Mucosa of rectum (tissue), 2 donors: ENCODE measurements around the gene C10orf67.
"Not testable (repeated sequence)": the region's sequence is repeated elsewhere in the genome, so short reads cannot be mapped to it uniquely, and the experiment has no call there.

Experiments
- H3K27ac ChIP-seq, 2 donors: one replicate each; pipeline ENCODE4 v1.7.0; 2013; ENCODE audit warnings: inconsistent platforms in 2 of 2, low read depth in 2 of 2, low read length in 2 of 2
- H3K27me3 ChIP-seq, 2 donors: one replicate each; pipeline ENCODE4 v1.7.0; 2013; ENCODE audit warnings: low read length in 2 of 2; ENCODE audit not compliant: control insufficient read depth in 2 of 2, insufficient read depth in 2 of 2
- H3K36me3 ChIP-seq, 2 donors: one replicate each; pipeline ENCODE4 v1.7.0; 2013; ENCODE audit warnings: low read length in 2 of 2; ENCODE audit not compliant: control insufficient read depth in 2 of 2, insufficient read depth in 2 of 2
- H3K4me1 ChIP-seq, 2 donors: one replicate each; pipeline ENCODE4 v1.7.0; 2013; ENCODE audit warnings: low read length in 2 of 2, mild to moderate bottlenecking in 1 of 2; ENCODE audit not compliant: control insufficient read depth in 2 of 2, insufficient read depth in 2 of 2
- H3K4me3 ChIP-seq, 2 donors: one replicate each; pipeline ENCODE4 v1.7.0; 2013; ENCODE audit warnings: low read length in 2 of 2
- H3K9ac ChIP-seq, 2 donors: one replicate each; pipeline ENCODE4 v1.7.0; 2013; ENCODE audit warnings: low read length in 2 of 2, low read depth in 1 of 2, mild to moderate bottlenecking in 1 of 2
- H3K9me3 ChIP-seq, 2 donors: one replicate each; pipeline ENCODE4 v1.7.0; 2013; ENCODE audit warnings: low read length in 2 of 2; ENCODE audit not compliant: control insufficient read depth in 2 of 2
- donor health status: healthy.
- donor health status: Normal muscosa, but diverticular disease.

C10orf67 gene

DNA sequence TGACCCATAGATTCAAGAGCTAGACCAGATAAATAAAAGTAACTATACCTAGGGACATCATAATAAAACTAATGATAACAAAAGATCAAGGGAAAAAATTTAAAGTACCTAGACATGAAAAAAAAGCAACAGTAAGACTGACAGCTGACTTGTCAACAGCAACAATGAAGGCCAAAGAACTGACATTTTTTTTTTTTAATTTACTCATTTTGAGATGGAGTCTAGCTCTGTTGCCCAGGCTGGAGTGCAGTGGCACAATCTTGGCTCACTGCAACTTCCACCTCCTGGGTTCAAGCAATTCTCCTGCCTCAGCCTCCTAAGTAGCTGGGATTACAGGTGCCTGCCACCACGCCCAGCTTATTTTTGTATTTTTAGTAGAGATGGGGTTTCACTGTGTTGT lies 102.8 kb downstream of the C10orf67 start:
- not testable (repeated sequence) for H3K36me3 ChIP-seq, H3K9ac ChIP-seq, H3K27ac ChIP-seq, H3K27me3 ChIP-seq, H3K9me3 ChIP-seq, H3K4me3 ChIP-seq, H3K4me1 ChIP-seq

DNA sequence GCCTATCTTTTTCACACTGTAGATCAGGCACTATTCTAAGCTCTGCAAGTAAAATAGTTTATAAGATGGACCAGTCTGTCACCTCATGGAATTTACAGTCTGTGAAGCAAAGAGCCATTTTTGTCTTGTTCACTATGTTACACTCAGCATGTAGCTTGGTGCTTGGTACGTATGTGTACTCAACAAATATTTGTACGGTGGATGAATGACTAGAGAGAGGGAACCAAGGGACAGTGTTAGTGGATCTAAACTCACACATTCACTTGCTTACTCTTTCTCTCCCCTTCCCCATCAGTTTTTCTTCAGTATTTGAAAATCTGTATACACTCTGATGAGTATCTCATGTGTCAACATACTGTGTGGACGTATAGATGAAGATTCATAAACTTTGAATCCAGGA lies 106.6 kb downstream of the C10orf67 start:
- H3K4me3 ChIP-seq = no peak overlapping the region
- H3K9ac ChIP-seq = no peak overlapping the region
- H3K27ac ChIP-seq = no peak overlapping the region
- no peaks in the 10 kb centered on the region for H3K36me3 ChIP-seq
- no peaks in the 10 kb centered on the region for H3K9me3 ChIP-seq
- no peaks in the 10 kb centered on the region for H3K4me1 ChIP-seq
- no peaks in the 10 kb centered on the region for H3K27me3 ChIP-seq

DNA sequence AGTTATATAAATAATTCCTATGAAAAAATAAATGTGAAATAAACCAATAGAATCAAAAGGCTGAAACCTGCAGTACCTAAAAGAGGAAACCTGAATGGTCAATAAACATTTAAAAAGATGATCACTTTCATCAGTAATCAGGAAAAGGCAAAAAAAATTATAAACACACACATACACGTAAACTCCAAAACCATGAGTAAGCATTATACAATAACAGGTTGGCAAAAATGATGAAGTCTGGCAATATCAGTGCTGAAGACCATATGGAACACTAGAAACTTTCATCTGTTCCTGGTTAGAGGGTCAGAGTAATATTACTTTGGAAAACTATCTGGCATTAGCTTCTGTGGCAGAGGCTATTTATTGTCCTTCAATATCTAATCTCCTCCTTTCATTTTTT lies 114.0 kb downstream of the C10orf67 start:
- no peaks in the 10 kb centered on the region for H3K4me1 ChIP-seq
- no peaks in the 10 kb centered on the region for H3K9me3 ChIP-seq
- no peak overlapping the region for H3K27ac ChIP-seq
- H3K4me3 ChIP-seq = no peak overlapping the region
- H3K27me3 ChIP-seq = no peaks in the 10 kb centered on the region
- no peak overlapping the region for H3K9ac ChIP-seq
- no peaks in the 10 kb centered on the region for H3K36me3 ChIP-seq

DNA sequence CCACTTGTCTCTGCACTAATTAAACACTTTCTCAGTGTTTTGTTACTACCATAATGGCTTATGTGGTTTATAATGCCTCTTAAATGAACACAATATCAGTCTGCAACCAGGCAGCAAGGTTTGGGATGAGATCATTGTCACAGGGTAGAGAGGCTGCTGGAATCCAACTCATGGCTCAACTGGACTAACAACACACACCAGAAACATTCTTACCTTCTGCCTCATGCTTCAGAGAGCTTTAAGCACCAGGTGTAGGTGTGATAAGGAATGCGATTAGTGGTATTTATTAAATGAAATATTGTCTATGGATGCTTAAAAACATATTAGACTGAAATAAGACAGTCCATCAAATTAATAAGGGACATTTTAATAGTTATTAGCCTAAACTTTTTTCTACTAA lies 127.1 kb downstream of the C10orf67 start:
- Histone ChIP-seq H3K9ac (no peak overlapping the region), H3K27me3 (no peaks in the 10 kb centered on the region), H3K4me3 (no peak overlapping the region), H3K36me3 (no peaks in the 10 kb centered on the region), H3K27ac (no peak overlapping the region), H3K9me3 (no peaks in the 10 kb centered on the region), H3K4me1 (no peaks in the 10 kb centered on the region)

DNA sequence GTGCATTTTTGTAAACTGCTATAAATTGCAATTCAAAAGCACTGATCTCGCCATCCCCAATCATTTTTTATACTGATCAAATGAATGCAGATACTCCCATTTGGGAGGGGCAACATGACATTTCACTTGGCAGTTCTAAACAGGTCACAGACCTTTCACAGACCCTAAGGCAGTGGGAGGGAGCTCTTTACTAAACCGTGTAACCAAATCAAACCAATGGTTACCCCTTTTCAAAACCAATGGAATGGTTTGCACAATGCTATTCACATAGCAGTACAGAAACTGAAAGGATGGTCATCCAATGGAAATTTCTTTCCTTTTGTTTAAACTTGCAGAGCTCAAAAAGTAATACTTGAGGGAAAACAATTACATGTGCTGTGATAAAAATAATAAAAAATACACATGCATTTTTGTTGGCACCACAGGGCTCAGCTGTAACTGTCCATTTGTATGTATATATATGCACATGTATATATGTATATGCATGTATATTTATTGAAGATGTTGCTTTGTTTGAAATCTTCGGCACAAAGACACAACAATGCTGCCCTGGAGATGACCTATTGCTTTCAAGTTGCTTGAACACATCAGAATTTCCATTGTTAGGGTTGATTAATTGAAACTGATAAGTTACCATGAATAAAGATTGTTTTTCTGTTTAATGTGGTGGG lies 138.5 kb downstream of the C10orf67 start:
- no peaks in the 10 kb centered on the region for H3K4me1 ChIP-seq
- no peaks in the 10 kb centered on the region for H3K36me3 ChIP-seq
- no peak overlapping the region for H3K4me3 ChIP-seq
- H3K27me3 ChIP-seq = peaks cover 7% of the 10 kb centered on the region in 2 donors
- H3K9me3 ChIP-seq = no peaks in the 10 kb centered on the region
- H3K27ac ChIP-seq = no peak overlapping the region
- H3K9ac ChIP-seq = no peak overlapping the region

DNA sequence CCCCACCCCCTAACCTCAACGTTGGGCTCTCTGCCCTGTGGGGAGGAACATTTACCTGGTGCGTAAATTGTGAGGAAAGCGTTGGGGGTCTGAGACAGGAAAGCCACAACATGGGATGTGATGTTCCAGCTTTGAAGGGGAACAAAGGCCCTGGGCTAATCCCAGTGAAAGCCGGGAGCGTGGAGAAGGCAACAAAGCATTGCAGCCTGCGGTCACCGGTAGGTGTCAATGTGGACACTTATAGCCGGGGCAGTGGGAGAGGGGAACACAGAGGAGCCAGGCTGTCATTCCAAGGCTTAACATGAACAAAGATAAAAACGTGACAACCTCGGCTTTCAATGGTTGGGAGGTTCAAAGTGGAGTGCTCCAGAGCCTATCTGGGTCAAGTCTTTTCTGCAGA lies 139.8 kb downstream of the C10orf67 start:
- H3K4me1 ChIP-seq = no peaks in the 10 kb centered on the region
- no peak overlapping the region for H3K9ac ChIP-seq
- H3K27ac ChIP-seq = no peak overlapping the region
- H3K36me3 ChIP-seq = no peaks in the 10 kb centered on the region
- H3K9me3 ChIP-seq = no peaks in the 10 kb centered on the region
- peaks cover 10 to 11% of the 10 kb centered on the region in 2 donors for H3K27me3 ChIP-seq
- no peak overlapping the region for H3K4me3 ChIP-seq

DNA sequence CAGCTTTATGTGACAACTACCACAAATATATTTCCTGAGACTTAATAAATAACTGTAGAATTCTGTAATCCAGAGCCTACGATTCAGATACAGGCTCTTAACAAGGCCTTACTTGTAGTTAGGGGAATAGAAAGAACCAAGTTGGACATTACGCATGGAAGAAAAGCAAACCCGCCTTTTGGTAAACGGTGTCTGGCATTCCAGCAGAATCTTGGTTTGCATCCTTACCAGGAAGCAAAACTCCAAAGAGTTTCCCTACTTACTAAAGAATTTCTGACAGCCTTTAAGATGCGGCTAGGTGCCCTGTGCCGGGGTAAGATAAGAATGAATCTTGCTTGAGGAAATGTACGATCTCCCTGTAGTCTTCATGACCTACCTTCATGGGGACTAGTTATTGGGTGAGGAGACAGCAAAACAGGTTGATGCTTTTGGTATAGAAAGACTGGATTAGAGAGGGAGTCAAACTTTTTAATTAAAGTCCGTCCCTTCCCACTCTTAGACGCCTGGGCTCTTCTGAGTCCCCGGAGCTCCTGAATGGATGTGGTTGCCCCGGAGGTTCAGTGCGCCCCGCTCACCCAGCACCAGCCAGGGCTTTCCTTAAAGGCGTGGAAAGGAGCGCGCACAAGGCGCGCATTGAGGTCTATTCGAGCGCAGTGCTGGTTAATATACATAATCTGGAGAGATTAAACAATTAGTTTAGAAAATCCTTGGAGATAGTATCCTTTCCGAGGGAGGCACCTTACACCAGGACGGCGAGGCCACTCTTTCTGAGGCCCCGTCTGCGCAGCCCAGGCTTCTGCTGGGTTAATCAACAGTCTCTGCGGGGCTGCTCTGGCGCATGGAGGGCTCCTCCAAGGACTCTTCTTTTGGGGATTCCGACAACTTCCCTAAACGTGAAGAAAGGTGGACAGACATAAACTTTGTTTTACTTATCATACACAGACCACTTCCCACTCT lies 140.9 kb downstream of the C10orf67 start:
- Histone ChIP-seq H3K4me3 (no peak overlapping the region), H3K27ac (no peak overlapping the region), H3K27me3 (peaks cover 16% of the 10 kb centered on the region in 2 donors), H3K9ac (no peak overlapping the region), H3K36me3 (no peaks in the 10 kb centered on the region), H3K9me3 (no peaks in the 10 kb centered on the region), H3K4me1 (no peaks in the 10 kb centered on the region)

DNA sequence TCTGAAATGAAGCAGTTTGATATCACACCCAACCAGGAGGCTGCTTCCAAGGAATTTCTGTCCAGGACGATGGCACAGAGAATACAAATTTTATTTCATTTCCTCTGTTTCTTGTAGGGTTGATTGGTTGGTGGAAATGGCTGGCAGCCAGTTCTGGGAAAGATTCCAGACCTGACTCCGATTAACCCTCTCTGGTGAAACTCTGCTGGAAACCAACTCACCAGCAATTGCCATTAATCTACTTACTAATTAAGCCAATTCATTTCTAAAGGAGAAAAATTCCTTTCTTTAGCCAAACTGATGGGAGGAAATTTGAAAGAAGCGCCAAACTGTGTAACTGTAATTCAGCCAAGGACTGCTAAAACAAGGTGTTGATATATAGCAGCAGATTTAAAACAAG lies 141.8 kb downstream of the C10orf67 start:
- peaks cover 17 to 23% of the 10 kb centered on the region in 2 donors for H3K27me3 ChIP-seq
- H3K9ac ChIP-seq = no peak overlapping the region
- no peaks in the 10 kb centered on the region for H3K4me1 ChIP-seq
- H3K4me3 ChIP-seq = no peak overlapping the region
- H3K27ac ChIP-seq = no peak overlapping the region
- no peaks in the 10 kb centered on the region for H3K36me3 ChIP-seq
- no peaks in the 10 kb centered on the region for H3K9me3 ChIP-seq

DNA sequence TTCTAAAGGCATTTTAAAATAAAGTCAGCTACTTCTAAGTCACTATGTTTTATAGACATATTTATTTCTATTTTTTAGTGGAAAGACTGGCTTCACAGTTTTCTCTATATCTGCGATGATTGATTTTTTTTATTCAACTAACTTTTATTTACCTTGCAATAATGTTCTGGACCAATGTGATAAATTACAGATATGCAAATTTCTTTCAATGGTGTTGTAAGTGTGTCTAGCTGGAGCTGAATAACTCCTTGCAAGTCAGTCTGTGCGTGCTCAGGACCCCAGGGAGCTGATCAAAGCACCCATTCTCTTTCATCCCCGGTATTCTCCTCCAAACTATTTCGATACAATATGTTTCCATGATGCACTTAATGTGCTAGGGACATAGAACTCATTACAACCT lies 142.8 kb downstream of the C10orf67 start:
- Histone ChIP-seq H3K36me3 (no peaks in the 10 kb centered on the region), H3K27me3 (peaks cover 23 to 25% of the 10 kb centered on the region in 2 donors), H3K9ac (no peak overlapping the region), H3K9me3 (no peaks in the 10 kb centered on the region), H3K4me1 (no peaks in the 10 kb centered on the region), H3K27ac (no peak overlapping the region), H3K4me3 (no peak overlapping the region)

DNA sequence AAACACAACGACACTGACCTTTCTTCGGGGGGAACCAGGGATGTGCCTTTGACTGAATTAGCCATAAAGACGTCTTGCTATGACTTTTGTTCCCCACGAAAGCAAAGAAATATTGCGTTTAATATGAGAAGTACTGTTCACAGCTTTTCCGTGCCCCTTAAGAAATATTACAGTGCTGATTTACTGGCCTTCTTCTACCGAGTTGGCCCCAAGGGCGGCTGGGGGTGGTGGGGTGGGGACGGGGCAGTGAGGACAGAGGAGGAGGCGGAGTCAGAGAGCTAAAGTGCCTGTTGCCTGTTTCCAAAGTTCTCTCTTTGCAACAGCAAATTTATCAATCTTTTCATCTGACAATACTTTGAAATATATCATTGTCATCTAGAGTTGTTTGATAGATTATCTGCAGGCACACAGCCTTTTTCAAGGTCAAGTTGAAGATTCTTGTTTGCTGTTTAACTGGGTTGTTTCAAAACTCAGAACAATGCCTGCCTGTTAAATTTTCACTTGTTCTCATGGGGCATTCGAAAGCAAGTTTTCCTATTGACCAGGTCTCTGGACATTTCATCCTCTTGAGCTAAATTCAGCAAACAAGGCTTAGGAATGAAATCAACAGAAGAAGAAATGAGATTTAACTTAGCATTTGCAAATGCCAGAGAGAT lies 143.5 kb downstream of the C10orf67 start:
- Histone ChIP-seq H3K27me3 (peaks cover 23 to 31% of the 10 kb centered on the region in 2 donors), H3K4me3 (no peak overlapping the region)

More for the DNA sequence above, 143.5 kb downstream of the C10orf67 start:
- H3K27ac ChIP-seq = no peak overlapping the region
- H3K36me3 ChIP-seq = no peaks in the 10 kb centered on the region
- H3K4me1 ChIP-seq = no peaks in the 10 kb centered on the region
- H3K9ac ChIP-seq = no peak overlapping the region
- H3K9me3 ChIP-seq = no peaks in the 10 kb centered on the region
